Measurements from ENCODE around the gene NDUFS2.
"Not testable (repeated sequence)": the region's sequence is repeated elsewhere in the genome, so short reads cannot be mapped to it uniquely, and the experiment has no call there.

NDUFS2 gene

GRCh38 chr1:161228032-161228431, 25.9 kb downstream of the NDUFS2 start:
- H3K27me3 ChIP-seq (ENCODE audit: control insufficient read depth in 1 of 2, insufficient read depth in 2 of 2, low read length in 2 of 2) = no peaks in the 10 kb centered on the region
- H3K9ac ChIP-seq (ENCODE audit: low read length in 2 of 2) = no peak overlapping the region
- H3K9me3 ChIP-seq (ENCODE audit: control insufficient read depth in 2 of 2, low read length in 2 of 2) = no peaks in the 10 kb centered on the region
- H3K4me1 ChIP-seq (ENCODE audit: control insufficient read depth, insufficient read depth, low read length) = peaks cover 24% of the 10 kb centered on the region
- H3K27ac ChIP-seq (ENCODE audit: low read length) = no peak overlapping the region
- peaks cover 16 to 24% of the 10 kb centered on the region in 2 donors for H3K36me3 ChIP-seq (ENCODE audit: control insufficient read depth in 2 of 2, insufficient read depth in 2 of 2, low read length in 2 of 2)
- peak overlapping the region in 1 of 2 donors; percentile 99 for H3K4me3 ChIP-seq (ENCODE audit: low read length in 2 of 2)

GRCh38 chr1:161229896-161230295, 27.7 kb downstream of the NDUFS2 start:
- no peak overlapping the region for H3K27ac ChIP-seq (ENCODE audit: low read length)

DNA sequence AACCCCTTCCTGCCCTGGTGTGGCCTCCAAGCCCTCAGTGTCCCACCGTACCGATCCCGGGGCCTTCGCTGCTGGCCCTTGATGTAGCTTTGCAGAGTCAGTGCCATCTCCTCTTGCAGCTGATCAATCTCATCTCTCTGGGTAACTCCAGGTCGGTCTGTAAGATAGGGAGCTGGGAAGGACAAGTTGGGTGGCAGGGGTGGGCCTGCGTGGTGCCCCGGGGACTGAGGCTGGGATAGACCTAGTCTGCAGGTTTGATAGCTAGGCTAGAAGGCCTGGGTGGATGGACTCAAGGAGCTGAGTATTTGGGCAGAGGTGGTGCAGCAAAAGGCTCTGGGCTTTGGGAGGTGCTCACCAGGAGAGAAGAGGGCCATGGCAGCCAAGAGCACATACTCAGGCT, 28.6 kb downstream of the NDUFS2 start:
- Histone ChIP-seq H3K4me1 (ENCODE audit: control insufficient read depth, insufficient read depth, low read length) (peaks cover 19% of the 10 kb centered on the region), H3K27ac (ENCODE audit: low read length) (no peak overlapping the region), H3K4me3 (ENCODE audit: low read length in 2 of 2) (no peak overlapping the region)

More at GRCh38 chr1:161229896-161230295, 27.7 kb downstream of the NDUFS2 start:
- no peak overlapping the region for H3K9ac ChIP-seq (ENCODE audit: low read length in 2 of 2)
- peaks cover 24% of the 10 kb centered on the region for H3K4me1 ChIP-seq (ENCODE audit: control insufficient read depth, insufficient read depth, low read length)
- H3K27me3 ChIP-seq (ENCODE audit: control insufficient read depth in 1 of 2, insufficient read depth in 2 of 2, low read length in 2 of 2) = no peaks in the 10 kb centered on the region
- no peaks in the 10 kb centered on the region for H3K9me3 ChIP-seq (ENCODE audit: control insufficient read depth in 2 of 2, low read length in 2 of 2)
- H3K4me3 ChIP-seq (ENCODE audit: low read length in 2 of 2) = no peak overlapping the region
- H3K36me3 ChIP-seq (ENCODE audit: control insufficient read depth in 2 of 2, insufficient read depth in 2 of 2, low read length in 2 of 2) = peaks cover 16 to 24% of the 10 kb centered on the region in 2 donors

GRCh38 chr1:161233102-161233501, 30.9 kb downstream of the NDUFS2 start:
- Histone ChIP-seq H3K27me3 (ENCODE audit: control insufficient read depth in 1 of 2, insufficient read depth in 2 of 2, low read length in 2 of 2) (no peaks in the 10 kb centered on the region), H3K9ac (ENCODE audit: low read length in 2 of 2) (no peak overlapping the region), H3K4me1 (ENCODE audit: control insufficient read depth, insufficient read depth, low read length) (no peaks in the 10 kb centered on the region), H3K9me3 (ENCODE audit: control insufficient read depth in 2 of 2, low read length in 2 of 2) (no peaks in the 10 kb centered on the region), H3K27ac (ENCODE audit: low read length) (no peak overlapping the region), H3K36me3 (ENCODE audit: control insufficient read depth in 2 of 2, insufficient read depth in 2 of 2, low read length in 2 of 2) (peaks cover 16 to 23% of the 10 kb centered on the region in 2 donors), H3K4me3 (ENCODE audit: low read length in 2 of 2) (no peak overlapping the region)

More for the DNA sequence above, 28.6 kb downstream of the NDUFS2 start:
- H3K9ac ChIP-seq (ENCODE audit: low read length in 2 of 2) = no peak overlapping the region
- H3K9me3 ChIP-seq (ENCODE audit: control insufficient read depth in 2 of 2, low read length in 2 of 2) = no peaks in the 10 kb centered on the region
- H3K36me3 ChIP-seq (ENCODE audit: control insufficient read depth in 2 of 2, insufficient read depth in 2 of 2, low read length in 2 of 2) = peaks cover 16 to 24% of the 10 kb centered on the region in 2 donors
- H3K27me3 ChIP-seq (ENCODE audit: control insufficient read depth in 1 of 2, insufficient read depth in 2 of 2, low read length in 2 of 2) = no peaks in the 10 kb centered on the region

- H3K4me3 ChIP-seq (ENCODE audit: low read length in 2 of 2) = no peak overlapping the region
- no peaks in the 10 kb centered on the region for H3K4me1 ChIP-seq (ENCODE audit: control insufficient read depth, insufficient read depth, low read length)
- H3K27ac ChIP-seq (ENCODE audit: low read length) = no peak overlapping the region
- no peak overlapping the region for H3K9ac ChIP-seq (ENCODE audit: low read length in 2 of 2)
- H3K27me3 ChIP-seq (ENCODE audit: control insufficient read depth in 1 of 2, insufficient read depth in 2 of 2, low read length in 2 of 2) = peaks cover 0 to 3% of the 10 kb centered on the region in 2 donors
- H3K36me3 ChIP-seq (ENCODE audit: control insufficient read depth in 2 of 2, insufficient read depth in 2 of 2, low read length in 2 of 2) = no peaks in the 10 kb centered on the region
- H3K9me3 ChIP-seq (ENCODE audit: control insufficient read depth in 2 of 2, low read length in 2 of 2) = no peaks in the 10 kb centered on the region
Measured at GRCh38 chr1:161235957-161236775, 34.0 kb downstream of the NDUFS2 start.

DNA sequence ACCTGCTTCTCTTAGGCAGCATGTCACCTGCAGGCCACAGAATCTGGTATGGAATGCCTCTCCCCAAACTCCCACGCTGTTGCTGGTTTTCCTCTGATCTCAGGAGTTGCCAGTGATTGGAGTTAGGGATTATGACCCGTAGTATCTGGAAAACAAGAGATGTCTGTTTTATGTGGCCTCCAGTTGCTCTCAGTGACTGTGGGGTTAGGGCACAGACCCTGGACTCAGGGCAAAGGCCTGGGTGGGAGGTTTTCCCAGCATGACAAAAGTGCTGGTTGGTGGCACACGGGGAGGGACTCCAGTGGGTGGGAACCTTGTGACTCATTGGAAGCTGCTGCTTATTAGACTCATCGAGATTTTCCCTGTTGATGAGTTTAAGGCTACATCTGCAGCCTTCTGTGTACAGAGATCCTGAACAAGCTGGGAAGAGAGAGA, 35.9 kb downstream of the NDUFS2 start, which contains the start of gene NR1I3:
TSS of gene NR1I3 (minus strand) at position 165 of the 435 bp plus-strand sequence. CDS start 1,638 bp downstream, outside the sequence.
- Histone ChIP-seq H3K4me3 (ENCODE audit: low read length in 2 of 2) (no peak within 1 kb of the TSS), H3K27me3 (ENCODE audit: control insufficient read depth in 1 of 2, insufficient read depth in 2 of 2, low read length in 2 of 2) (peaks cover 0 to 5% of the 10 kb centered on the region in 2 donors), H3K27ac (ENCODE audit: low read length) (no peak within 1 kb of the TSS), H3K9ac (ENCODE audit: low read length in 2 of 2) (no peak within 1 kb of the TSS), H3K4me1 (ENCODE audit: control insufficient read depth, insufficient read depth, low read length) (no peaks in the 10 kb centered on the region), H3K9me3 (ENCODE audit: control insufficient read depth in 2 of 2, low read length in 2 of 2) (no peaks in the 10 kb centered on the region), H3K36me3 (ENCODE audit: control insufficient read depth in 2 of 2, insufficient read depth in 2 of 2, low read length in 2 of 2) (no peaks in the 10 kb centered on the region)

DNA sequence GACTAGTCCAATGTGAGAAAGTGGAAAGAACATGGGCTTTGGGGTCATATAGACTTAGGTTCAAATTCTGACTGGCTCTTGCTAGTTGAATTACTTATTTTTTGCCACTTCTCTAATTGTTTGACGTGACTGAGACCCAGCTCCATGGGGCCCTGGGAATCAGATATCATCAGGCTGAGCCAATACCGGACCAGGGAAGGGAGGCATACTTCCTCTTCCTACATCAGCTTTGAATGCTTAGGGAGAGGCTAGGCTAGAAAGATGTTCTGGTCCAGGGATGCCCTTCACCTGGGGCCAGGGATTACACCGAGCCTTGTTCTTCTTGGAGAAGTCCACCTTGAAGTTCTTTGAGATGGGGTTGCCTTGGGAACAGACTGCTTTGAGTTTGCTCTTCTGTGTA, 39.5 kb downstream of the NDUFS2 start:
- Histone ChIP-seq H3K27ac (ENCODE audit: low read length) (no peak overlapping the region), H3K9ac (ENCODE audit: low read length in 2 of 2) (no peak overlapping the region), H3K27me3 (ENCODE audit: control insufficient read depth in 1 of 2, insufficient read depth in 2 of 2, low read length in 2 of 2) (peaks cover 0 to 5% of the 10 kb centered on the region in 2 donors), H3K4me3 (ENCODE audit: low read length in 2 of 2) (no peak overlapping the region), H3K36me3 (ENCODE audit: control insufficient read depth in 2 of 2, insufficient read depth in 2 of 2, low read length in 2 of 2) (no peaks in the 10 kb centered on the region), H3K4me1 (ENCODE audit: control insufficient read depth, insufficient read depth, low read length) (no peaks in the 10 kb centered on the region), H3K9me3 (ENCODE audit: control insufficient read depth in 2 of 2, low read length in 2 of 2) (no peaks in the 10 kb centered on the region)

DNA sequence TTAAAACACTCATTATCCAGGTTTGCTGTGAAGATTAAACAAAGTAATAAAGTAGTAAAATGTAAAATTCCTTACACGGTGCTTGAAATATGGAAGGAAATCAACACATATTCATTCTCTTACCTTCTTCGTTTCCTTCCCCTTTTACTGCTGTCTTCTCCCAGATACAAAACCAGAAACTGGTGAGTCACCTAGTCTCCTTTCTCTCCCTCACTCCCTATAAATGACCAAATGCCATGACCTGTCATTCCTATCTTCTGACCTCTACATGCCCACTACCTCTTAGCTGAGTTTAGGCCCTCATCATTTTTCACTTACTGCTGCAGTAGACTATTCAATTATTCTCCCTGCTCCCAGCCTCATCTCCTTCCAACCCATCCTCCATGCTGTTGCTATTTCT, 40.1 kb downstream of the NDUFS2 start:
- H3K9ac ChIP-seq (ENCODE audit: low read length in 2 of 2) = no peak overlapping the region
- no peaks in the 10 kb centered on the region for H3K36me3 ChIP-seq (ENCODE audit: control insufficient read depth in 2 of 2, insufficient read depth in 2 of 2, low read length in 2 of 2)
- H3K4me1 ChIP-seq (ENCODE audit: control insufficient read depth, insufficient read depth, low read length) = no peaks in the 10 kb centered on the region
- no peak overlapping the region for H3K27ac ChIP-seq (ENCODE audit: low read length)
- no peak overlapping the region for H3K4me3 ChIP-seq (ENCODE audit: low read length in 2 of 2)
- H3K9me3 ChIP-seq (ENCODE audit: control insufficient read depth in 2 of 2, low read length in 2 of 2) = no peaks in the 10 kb centered on the region
- peaks cover 0 to 5% of the 10 kb centered on the region in 2 donors for H3K27me3 ChIP-seq (ENCODE audit: control insufficient read depth in 1 of 2, insufficient read depth in 2 of 2, low read length in 2 of 2)

GRCh38 chr1:161244888-161245287, 42.7 kb downstream of the NDUFS2 start:
- Histone ChIP-seq H3K4me1 (ENCODE audit: control insufficient read depth, insufficient read depth, low read length) (no peaks in the 10 kb centered on the region), H3K4me3 (ENCODE audit: low read length in 2 of 2) (no peak overlapping the region), H3K9me3 (ENCODE audit: control insufficient read depth in 2 of 2, low read length in 2 of 2) (no peaks in the 10 kb centered on the region), H3K36me3 (ENCODE audit: control insufficient read depth in 2 of 2, insufficient read depth in 2 of 2, low read length in 2 of 2) (no peaks in the 10 kb centered on the region), H3K27ac (ENCODE audit: low read length) (no peak overlapping the region), H3K27me3 (ENCODE audit: control insufficient read depth in 1 of 2, insufficient read depth in 2 of 2, low read length in 2 of 2) (peaks cover 0 to 5% of the 10 kb centered on the region in 2 donors), H3K9ac (ENCODE audit: low read length in 2 of 2) (no peak overlapping the region)

- not testable (repeated sequence) for H3K4me3 ChIP-seq (ENCODE audit: low read length in 2 of 2); H3K27ac ChIP-seq (ENCODE audit: low read length); H3K4me1 ChIP-seq (ENCODE audit: control insufficient read depth, insufficient read depth, low read length)
Measured at GRCh38 chr1:161250100-161250499, 47.9 kb downstream of the NDUFS2 start.

DNA sequence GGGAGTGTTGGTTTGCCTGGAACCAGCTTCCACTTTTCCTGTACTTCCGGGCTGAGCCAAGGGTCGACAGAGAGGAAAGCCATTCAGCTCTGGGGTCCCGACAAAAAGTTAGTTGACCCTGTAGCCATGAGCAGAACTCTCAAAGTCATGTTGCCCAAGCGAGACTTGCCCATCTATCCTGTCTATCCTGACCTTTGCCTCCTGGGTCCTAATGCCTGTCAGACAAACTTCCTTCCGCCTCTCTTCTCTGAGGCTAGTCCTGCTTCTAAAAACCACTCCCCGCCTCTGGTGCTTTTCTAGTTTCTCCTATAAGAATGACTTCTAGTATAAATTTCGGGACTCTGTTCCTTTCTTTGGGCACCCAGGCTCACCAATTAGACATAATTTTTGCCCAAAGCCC, 48.7 kb downstream of the NDUFS2 start:
- Histone ChIP-seq H3K9me3 (ENCODE audit: control insufficient read depth in 2 of 2, low read length in 2 of 2) (no peaks in the 10 kb centered on the region), H3K9ac (ENCODE audit: low read length in 2 of 2) (no peak overlapping the region)

More at GRCh38 chr1:161250100-161250499, 47.9 kb downstream of the NDUFS2 start:
- not testable (repeated sequence) for H3K27me3 ChIP-seq (ENCODE audit: control insufficient read depth in 1 of 2, insufficient read depth in 2 of 2, low read length in 2 of 2); H3K36me3 ChIP-seq (ENCODE audit: control insufficient read depth in 2 of 2, insufficient read depth in 2 of 2, low read length in 2 of 2); H3K9me3 ChIP-seq (ENCODE audit: control insufficient read depth in 2 of 2, low read length in 2 of 2); H3K9ac ChIP-seq (ENCODE audit: low read length in 2 of 2)

More for the DNA sequence above, 48.7 kb downstream of the NDUFS2 start:
- Histone ChIP-seq H3K4me1 (ENCODE audit: control insufficient read depth, insufficient read depth, low read length) (no peaks in the 10 kb centered on the region), H3K27me3 (ENCODE audit: control insufficient read depth in 1 of 2, insufficient read depth in 2 of 2, low read length in 2 of 2) (no peaks in the 10 kb centered on the region), H3K27ac (ENCODE audit: low read length) (no peak overlapping the region), H3K36me3 (ENCODE audit: control insufficient read depth in 2 of 2, insufficient read depth in 2 of 2, low read length in 2 of 2) (no peaks in the 10 kb centered on the region), H3K4me3 (ENCODE audit: low read length in 2 of 2) (no peak overlapping the region)
